ENCODE data around the gene PCDHGA1. TPM values are rescaled to one million over a fixed set of nuclear protein-coding genes. Genes with fewer than 3 reads are reported as not detected.

The PCDHGA1 gene
- total RNA-seq, 2 experiments from 2014 or later: not detected

- H3K27ac Mint-ChIP-seq: peak overlapping the region; percentile 65
- H3K4me3 Mint-ChIP-seq: no peak overlapping the region
- DNase-seq: peak; percentile 35
- H3K36me3 Mint-ChIP-seq: peaks cover 27% of the 10 kb centered on the region
- intact Hi-C loops (cut with micrococcal nuclease): loop anchor here (5.0 kb wide), 2 partner anchors 102 to 292 kb away; partner anchors contain the start of genes PCDHB14 and PCDHGA10
- H3K27me3 Mint-ChIP-seq: no peaks in the 10 kb centered on the region
- peaks cover 24% of the 10 kb centered on the region for H3K4me1 Mint-ChIP-seq (ENCODE audit: low read depth)
- POLR2A ChIA-PET: interaction anchor here (0.8 kb wide), 1 partner anchor 14 kb away, joined by 3 read pairs; no protein-coding TSS in a partner anchor
- CTCF ChIA-PET: interaction anchor here (0.7 to 7.9 kb wide), 15 partner anchors 11 to 323 kb away, joined by 3 to 139 read pairs (median 7); partner anchors contain the start of genes PCDHGA10, PCDHGA11, PCDHGB3 and PCDHGB5
- no peaks in the 10 kb centered on the region for H3K9me3 Mint-ChIP-seq
Measured at GRCh38 chr5:141514330-141515133, 184.2 kb downstream of the PCDHGA1 start.

DNA sequence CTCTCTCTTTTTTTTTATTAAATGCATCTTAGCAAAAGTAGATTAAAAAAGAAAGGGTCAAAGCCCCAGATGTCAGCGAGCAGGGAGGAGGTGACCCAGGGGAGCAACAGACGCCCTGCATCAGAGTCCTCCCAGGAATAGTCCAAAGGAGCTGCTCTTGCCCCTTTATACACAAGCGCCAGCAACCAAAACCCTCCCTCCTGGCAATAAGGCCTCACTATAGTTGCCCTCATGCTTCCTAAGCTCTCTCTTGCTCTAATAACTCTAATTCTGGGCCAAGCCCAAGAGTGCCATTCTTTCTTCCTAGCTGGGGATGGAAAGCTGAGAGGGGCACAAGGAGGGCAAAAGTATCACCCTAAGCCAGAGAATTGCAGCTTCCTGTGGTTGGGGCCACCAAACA, 184.8 kb downstream of the PCDHGA1 start:
- H3K4me1 Mint-ChIP-seq (ENCODE audit: low read depth): peaks cover 24% of the 10 kb centered on the region
- no peak overlapping the region for H3K27ac Mint-ChIP-seq
- H3K9me3 Mint-ChIP-seq: no peaks in the 10 kb centered on the region
- H3K27me3 Mint-ChIP-seq: no peaks in the 10 kb centered on the region
- peaks cover 33% of the 10 kb centered on the region for H3K36me3 Mint-ChIP-seq
- POLR2A ChIA-PET: interaction anchor here (0.8 kb wide), 1 partner anchor 13 kb away, joined by 3 read pairs; no protein-coding TSS in a partner anchor
- intact Hi-C loops (cut with micrococcal nuclease): no loop called here
- no peak for DNase-seq
- CTCF ChIA-PET: interaction anchor here (0.7 to 7.9 kb wide), 10 partner anchors 9 to 195 kb away, joined by 3 to 139 read pairs (median 11); partner anchors contain the start of genes PCDHGA10, PCDHGB3, PCDHGC4 and TAF7
- no peak overlapping the region for H3K4me3 Mint-ChIP-seq

DNA sequence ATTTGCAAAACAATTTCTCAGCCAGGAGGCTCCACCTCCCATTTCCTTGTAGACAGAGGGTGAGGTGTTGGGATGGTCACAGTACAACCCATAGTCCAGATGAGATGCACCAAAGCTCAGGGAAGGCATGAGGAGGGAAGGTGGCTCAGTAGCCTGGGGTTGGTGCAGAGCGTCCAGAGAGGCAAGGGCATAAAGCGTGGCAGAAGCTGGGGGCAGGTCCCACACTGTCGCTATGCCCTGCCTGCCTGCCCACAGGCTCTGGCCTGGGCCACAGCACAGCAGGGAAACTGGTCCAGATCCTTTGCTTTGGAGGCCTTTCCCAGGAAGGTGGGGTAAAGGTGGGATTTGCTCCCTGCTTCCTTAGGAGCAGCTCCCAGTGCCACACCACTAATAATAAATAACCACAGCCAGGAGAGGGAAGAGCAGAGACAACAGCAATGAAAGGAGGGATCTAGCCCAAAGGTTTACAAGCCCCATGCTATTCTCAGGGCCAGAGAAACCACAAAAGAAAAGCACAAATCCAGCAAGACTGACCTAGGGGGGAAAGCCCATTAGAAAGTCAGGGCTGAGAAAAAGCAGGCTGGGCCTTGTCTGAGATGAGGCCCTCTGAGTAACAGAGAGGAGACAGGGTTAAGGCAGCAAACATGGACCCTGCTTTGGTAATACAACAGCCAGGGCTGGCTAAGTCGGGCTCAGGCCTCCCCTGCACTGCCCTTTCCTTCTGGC, 185.8 kb downstream of the PCDHGA1 start:
- POLR2A ChIA-PET: no interaction called here
- H3K36me3 Mint-ChIP-seq: peaks cover 43% of the 10 kb centered on the region
- intact Hi-C loops (cut with micrococcal nuclease): no loop called here
- H3K27ac Mint-ChIP-seq: peak overlapping the region; percentile 18
- peaks cover 29% of the 10 kb centered on the region for H3K4me1 Mint-ChIP-seq (ENCODE audit: low read depth)
- DNase-seq: no peak
- no peak overlapping the region for H3K4me3 Mint-ChIP-seq
- CTCF ChIA-PET: interaction anchor here (1.2 to 7.9 kb wide), 6 partner anchors 9 to 196 kb away, joined by 4 to 139 read pairs (median 20); partner anchors contain the start of genes PCDHGA10 and TAF7
- H3K27me3 Mint-ChIP-seq: no peaks in the 10 kb centered on the region
- H3K9me3 Mint-ChIP-seq: no peaks in the 10 kb centered on the region

DNA sequence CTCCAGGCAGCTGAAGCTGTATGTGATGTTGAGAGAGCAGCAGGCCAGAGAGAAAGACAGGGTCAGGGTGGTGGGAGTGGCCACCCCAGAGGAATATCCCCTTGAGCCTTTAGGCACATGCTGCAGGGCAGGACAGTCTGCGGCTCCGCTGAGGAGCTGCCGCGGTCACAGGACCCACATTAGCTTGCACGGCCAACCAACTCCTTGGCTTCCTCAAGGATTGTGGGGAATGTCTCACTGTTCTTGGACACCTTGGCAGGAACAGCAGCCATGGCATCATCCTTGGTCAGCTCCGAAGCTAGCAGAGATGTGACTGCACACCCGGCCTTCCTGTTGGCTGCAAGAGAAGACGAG, 186.3 kb downstream of the PCDHGA1 start:
- ChIA-PET POLR2A (no interaction called here), CTCF (interaction anchor here (2.9 to 7.7 kb wide), 3 partner anchors 8 to 47 kb away, joined by 15 to 139 read pairs (median 26); no protein-coding TSS in a partner anchor)
- intact Hi-C loops (cut with micrococcal nuclease): no loop called here
- Mint-ChIP-seq H3K9me3 (no peaks in the 10 kb centered on the region), H3K4me1 (ENCODE audit: low read depth) (peaks cover 34% of the 10 kb centered on the region), H3K27me3 (no peaks in the 10 kb centered on the region), H3K27ac (no peak overlapping the region), H3K4me3 (no peak overlapping the region), H3K36me3 (peaks cover 47% of the 10 kb centered on the region)
- DNase-seq: no peak

DNA sequence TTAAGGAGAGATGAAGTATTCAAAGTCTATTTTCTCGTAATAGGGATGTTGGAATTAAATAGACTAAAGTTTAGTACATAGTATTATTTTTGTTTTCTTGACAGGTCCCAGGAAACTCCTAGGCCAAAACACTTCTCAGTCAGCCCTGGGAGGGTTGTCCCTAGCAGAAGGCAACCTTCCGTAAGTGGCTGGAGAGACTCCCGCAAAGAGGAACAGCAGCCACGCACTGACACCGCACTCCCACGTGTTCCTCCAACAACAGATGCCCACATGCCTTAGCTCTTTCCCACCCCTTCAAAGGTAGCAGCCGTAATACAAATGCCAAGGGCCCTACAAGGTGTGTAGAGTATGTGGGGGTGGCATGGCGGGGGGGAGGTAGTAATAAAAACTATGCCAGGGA, 187.0 kb downstream of the PCDHGA1 start:
- ChIA-PET POLR2A (no interaction called here), CTCF (interaction anchor here (1.2 to 2.9 kb wide), 2 partner anchors 40 to 47 kb away, joined by 4 to 15 read pairs; no protein-coding TSS in a partner anchor)
- H3K27ac Mint-ChIP-seq: no peak overlapping the region
- DNase-seq: no peak
- H3K27me3 Mint-ChIP-seq: no peaks in the 10 kb centered on the region
- H3K36me3 Mint-ChIP-seq: peaks cover 50% of the 10 kb centered on the region
- peaks cover 40% of the 10 kb centered on the region for H3K4me1 Mint-ChIP-seq (ENCODE audit: low read depth)
- no peak overlapping the region for H3K4me3 Mint-ChIP-seq
- H3K9me3 Mint-ChIP-seq: no peaks in the 10 kb centered on the region
- intact Hi-C loops (cut with micrococcal nuclease): no loop called here

DNA sequence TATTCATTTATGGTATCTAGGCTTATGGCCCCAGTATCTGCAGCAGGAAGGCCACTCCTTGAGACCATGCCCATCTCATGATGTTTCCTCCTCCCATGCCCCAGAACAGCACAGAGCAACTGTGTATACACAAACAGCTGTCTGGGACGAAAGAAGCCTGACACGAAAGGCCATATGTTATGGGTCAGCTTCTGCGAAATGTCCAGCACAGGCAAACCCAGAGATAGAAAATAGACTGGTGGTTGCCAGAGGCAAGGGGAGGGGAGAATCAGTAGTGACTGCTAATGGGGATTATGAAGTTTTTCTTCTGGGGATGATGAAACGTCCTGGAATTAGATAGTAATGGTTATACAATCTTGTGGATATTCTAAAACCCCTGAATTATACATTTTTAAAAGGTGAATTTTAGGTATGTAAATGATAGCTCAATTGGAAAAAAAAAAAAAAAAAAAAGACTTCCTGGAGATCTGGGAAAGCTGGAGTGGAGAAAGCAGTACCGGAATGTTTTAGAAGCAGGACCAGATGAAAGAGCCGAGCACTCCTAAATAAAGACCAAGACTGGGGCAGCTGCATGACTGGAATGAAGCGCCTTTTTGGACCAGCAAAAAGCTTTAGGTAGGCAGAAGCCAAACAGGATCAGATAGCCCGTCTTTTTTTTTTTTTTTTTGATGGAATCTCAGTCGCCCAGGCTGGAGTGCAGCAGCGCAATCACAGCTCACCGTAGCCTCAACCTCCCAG, 187.7 kb downstream of the PCDHGA1 start:
- Mint-ChIP-seq H3K4me1 (ENCODE audit: low read depth) (peaks cover 41% of the 10 kb centered on the region), H3K27ac (no peak overlapping the region), H3K9me3 (no peaks in the 10 kb centered on the region), H3K27me3 (no peaks in the 10 kb centered on the region), H3K36me3 (peaks cover 53% of the 10 kb centered on the region), H3K4me3 (no peak overlapping the region)
- POLR2A ChIA-PET: no interaction called here
- intact Hi-C loops (cut with micrococcal nuclease): no loop called here
- DNase-seq: no peak
- CTCF ChIA-PET: interaction anchor here (1.0 to 1.3 kb wide), 3 partner anchors 45 to 49 kb away, joined by 3 to 4 read pairs (median 3); no protein-coding TSS in a partner anchor

GRCh38 chr5:141518618-141519015, 188.3 kb downstream of the PCDHGA1 start:
- no peaks in the 10 kb centered on the region for H3K27me3 Mint-ChIP-seq
- CTCF ChIA-PET: interaction anchor here (1.0 to 1.3 kb wide), 3 partner anchors 45 to 49 kb away, joined by 3 to 4 read pairs (median 3); no protein-coding TSS in a partner anchor
- no peaks in the 10 kb centered on the region for H3K9me3 Mint-ChIP-seq
- H3K36me3 Mint-ChIP-seq: peaks cover 52% of the 10 kb centered on the region
- DNase-seq: no peak
- peaks cover 39% of the 10 kb centered on the region for H3K4me1 Mint-ChIP-seq (ENCODE audit: low read depth)
- intact Hi-C loops (cut with micrococcal nuclease): no loop called here
- POLR2A ChIA-PET: no interaction called here
- no peak overlapping the region for H3K27ac Mint-ChIP-seq
- no peak overlapping the region for H3K4me3 Mint-ChIP-seq

DNA sequence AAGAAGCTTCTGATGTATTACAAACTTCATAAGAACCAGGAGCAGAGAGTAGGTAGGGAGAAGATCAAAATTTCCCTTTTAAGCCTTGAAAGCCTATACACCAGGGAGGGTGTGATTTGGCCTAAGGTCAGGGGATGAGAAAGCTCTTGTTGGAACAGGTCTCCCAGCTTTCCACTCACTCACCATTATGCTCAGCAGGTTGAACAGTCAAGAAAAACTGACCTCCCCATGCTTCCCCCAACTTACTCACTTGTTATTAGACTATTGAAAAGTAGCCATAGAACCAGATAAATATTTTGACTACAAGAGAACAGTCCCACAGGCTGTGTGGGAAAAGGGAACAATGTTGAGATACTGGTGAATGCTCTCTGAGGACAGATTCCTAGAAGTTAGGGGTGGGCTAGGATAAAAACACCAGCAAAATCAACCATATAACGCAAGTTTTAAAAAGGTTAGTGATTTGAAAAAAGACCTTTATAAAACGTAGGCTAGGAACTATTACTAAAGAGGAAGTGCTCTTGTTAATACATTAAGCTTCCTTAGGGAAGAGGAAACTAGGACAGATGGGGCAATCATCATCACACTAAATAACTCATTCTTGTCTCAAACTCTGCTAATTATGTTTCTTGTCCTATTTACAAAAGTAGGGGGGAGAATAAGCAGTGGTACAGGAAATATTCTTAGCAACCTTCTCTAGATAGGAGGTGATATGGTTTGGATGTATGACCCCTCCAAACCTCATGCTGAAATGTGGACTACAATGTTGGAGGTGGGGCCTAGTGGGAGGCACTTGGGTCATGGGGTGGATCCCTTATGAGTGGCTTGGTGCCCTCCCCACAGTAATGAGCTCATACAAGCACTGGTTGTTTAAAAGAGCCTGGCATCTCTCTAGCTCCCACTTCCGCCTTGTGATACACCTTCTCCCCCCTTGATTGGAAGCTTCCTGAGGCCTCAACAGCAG, 189.6 kb downstream of the PCDHGA1 start:
- Mint-ChIP-seq H3K4me1 (ENCODE audit: low read depth) (peaks cover 33% of the 10 kb centered on the region), H3K27me3 (no peaks in the 10 kb centered on the region), H3K9me3 (no peaks in the 10 kb centered on the region), H3K36me3 (peaks cover 56% of the 10 kb centered on the region), H3K27ac (peak overlapping the region; percentile 56), H3K4me3 (no peak overlapping the region)
- CTCF ChIA-PET: interaction anchor here (1.1 to 2.3 kb wide), 3 partner anchors 47 to 200 kb away, joined by 4 to 8 read pairs (median 5); partner anchors contain the start of genes PCDHGA1 and TAF7
- DNase-seq: no peak
- POLR2A ChIA-PET: interaction anchor here (1.8 kb wide), 1 partner anchor 200 kb away, joined by 5 read pairs; no protein-coding TSS in a partner anchor
- intact Hi-C loops (cut with micrococcal nuclease): no loop called here

DNA sequence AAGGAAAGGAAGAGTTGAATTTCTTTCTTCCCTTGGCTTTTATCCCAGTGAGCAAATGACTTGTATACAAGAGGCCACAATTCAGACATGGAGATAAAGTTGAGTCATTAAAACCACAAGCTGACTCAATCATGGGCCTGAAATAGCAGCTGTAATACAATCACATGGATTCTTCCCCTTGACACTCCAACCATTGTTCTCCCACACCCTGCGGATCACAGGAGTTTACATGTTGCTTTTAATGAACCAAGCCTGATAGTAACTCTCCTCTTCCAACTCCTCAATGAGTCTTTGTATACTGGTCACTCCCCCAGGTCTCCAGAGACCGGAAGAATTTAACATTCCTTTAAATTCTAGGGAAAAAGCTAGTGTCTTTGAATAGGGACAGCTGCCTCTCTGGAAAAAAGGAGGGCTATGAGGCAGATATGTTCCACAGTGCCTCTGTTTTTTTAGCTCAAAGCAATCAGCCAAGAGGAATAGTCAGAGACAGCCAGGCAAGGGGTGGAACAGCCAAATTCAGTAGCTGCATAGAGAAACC, 191.0 kb downstream of the PCDHGA1 start:
- no peaks in the 10 kb centered on the region for H3K9me3 Mint-ChIP-seq
- DNase-seq: no peak
- no peak overlapping the region for H3K4me3 Mint-ChIP-seq
- H3K27ac Mint-ChIP-seq: no peak overlapping the region
- H3K4me1 Mint-ChIP-seq (ENCODE audit: low read depth): peaks cover 36% of the 10 kb centered on the region
- H3K27me3 Mint-ChIP-seq: no peaks in the 10 kb centered on the region
- ChIA-PET POLR2A (interaction anchor here (1.8 kb wide), 1 partner anchor 201 kb away, joined by 5 read pairs; no protein-coding TSS in a partner anchor), CTCF (interaction anchor here (0.6 to 9.1 kb wide), 13 partner anchors 9 to 201 kb away, joined by 3 to 139 read pairs (median 9); partner anchors contain the start of genes PCDHGA10, PCDHGA11, PCDHGA12 and PCDHGB1)
- peaks cover 64% of the 10 kb centered on the region for H3K36me3 Mint-ChIP-seq
- intact Hi-C loops (cut with micrococcal nuclease): loop anchor here (1.0 kb wide), 1 partner anchor 8 kb away; no protein-coding TSS in a partner anchor

- intact Hi-C loops (cut with micrococcal nuclease): no loop called here
- Mint-ChIP-seq H3K27me3 (no peaks in the 10 kb centered on the region), H3K27ac (no peak overlapping the region), H3K4me3 (no peak overlapping the region), H3K9me3 (no peaks in the 10 kb centered on the region), H3K36me3 (peaks cover 63% of the 10 kb centered on the region), H3K4me1 (ENCODE audit: low read depth) (peaks cover 36% of the 10 kb centered on the region)
- no peak for DNase-seq
- CTCF ChIA-PET: interaction anchor here (1.1 to 9.1 kb wide), 11 partner anchors 10 to 202 kb away, joined by 3 to 139 read pairs (median 10); partner anchors contain the start of genes PCDHGA10, PCDHGA11, PCDHGB3 and PCDHGB6
- POLR2A ChIA-PET: interaction anchor here (1.2 kb wide), 1 partner anchor 9 kb away, joined by 6 read pairs; no protein-coding TSS in a partner anchor
Measured at GRCh38 chr5:141522301-141522700, 192.0 kb downstream of the PCDHGA1 start.

Measured in activated CD4-positive, alpha-beta memory T cell treated with anti-CD3 and anti-CD28 coated beads for 36 hours (primary cell).